Measurements from ENCODE around the gene EIF4H.
"Not testable (repeated sequence)": the region's sequence is repeated elsewhere in the genome, so short reads cannot be mapped to it uniquely, and the experiment has no call there.

Gene EIF4H

DNA sequence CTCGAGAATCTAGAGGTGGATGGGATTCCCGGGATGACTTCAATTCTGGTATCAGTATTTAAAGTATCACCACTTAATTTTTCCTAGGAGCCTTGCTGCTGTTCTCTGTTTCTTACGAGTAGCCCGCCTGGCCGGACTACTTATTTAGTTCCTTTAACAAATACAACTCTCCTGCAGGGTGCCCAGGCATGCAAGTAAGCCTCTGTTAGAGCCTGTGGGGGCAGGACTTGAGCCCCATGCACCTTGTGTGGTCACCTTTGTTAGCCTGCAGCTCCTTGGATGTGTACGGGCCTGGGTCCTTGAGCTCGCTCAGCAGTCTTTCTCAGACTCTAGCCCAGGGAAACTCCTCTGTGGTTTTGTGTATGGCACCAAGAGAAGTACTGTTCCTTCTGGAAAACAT lies 16.1 kb downstream of the EIF4H start:
- DNase-seq (ENCODE audit: low read depth): no peak
- TF ChIP-seq, protein P1, sequence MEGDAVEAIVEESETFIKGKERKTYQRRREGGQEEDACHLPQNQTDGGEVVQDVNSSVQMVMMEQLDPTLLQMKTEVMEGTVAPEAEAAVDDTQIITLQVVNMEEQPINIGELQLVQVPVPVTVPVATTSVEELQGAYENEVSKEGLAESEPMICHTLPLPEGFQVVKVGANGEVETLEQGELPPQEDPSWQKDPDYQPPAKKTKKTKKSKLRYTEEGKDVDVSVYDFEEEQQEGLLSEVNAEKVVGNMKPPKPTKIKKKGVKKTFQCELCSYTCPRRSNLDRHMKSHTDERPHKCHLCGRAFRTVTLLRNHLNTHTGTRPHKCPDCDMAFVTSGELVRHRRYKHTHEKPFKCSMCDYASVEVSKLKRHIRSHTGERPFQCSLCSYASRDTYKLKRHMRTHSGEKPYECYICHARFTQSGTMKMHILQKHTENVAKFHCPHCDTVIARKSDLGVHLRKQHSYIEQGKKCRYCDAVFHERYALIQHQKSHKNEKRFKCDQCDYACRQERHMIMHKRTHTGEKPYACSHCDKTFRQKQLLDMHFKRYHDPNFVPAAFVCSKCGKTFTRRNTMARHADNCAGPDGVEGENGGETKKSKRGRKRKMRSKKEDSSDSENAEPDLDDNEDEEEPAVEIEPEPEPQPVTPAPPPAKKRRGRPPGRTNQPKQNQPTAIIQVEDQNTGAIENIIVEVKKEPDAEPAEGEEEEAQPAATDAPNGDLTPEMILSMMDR (IDR thresholded peaks at IDR 0.05; ENCODE audit: low read depth, low read length, missing control alignments): no peak
- no peak overlapping the region for H3K4me3 ChIP-seq (ENCODE audit: low read depth, low read length)

DNA sequence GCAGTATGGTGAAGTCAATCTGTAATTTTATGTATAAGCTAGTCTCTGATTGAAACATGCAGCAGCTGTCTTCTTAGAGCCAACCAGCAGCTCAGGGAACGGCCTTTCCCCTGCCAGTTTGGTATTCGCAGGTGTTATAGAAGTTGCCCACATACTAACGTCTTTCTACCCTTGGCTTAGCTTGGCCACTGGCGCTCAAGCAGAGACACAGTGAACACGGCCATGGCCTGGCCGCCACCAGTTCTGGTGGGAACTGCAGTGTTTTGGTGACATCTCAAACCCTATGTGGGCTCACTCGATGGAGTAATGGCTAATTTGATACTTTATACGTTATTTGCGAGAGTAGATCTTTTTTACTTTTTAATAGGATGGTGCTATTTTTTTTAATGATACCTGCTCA lies 17.1 kb downstream of the EIF4H start:
- TF ChIP-seq, protein P1 (IDR thresholded peaks at IDR 0.05; ENCODE audit: low read depth, low read length, missing control alignments): no peak
- DNase-seq (ENCODE audit: low read depth): no peak
- no peak overlapping the region for H3K4me3 ChIP-seq (ENCODE audit: low read depth, low read length)

DNA sequence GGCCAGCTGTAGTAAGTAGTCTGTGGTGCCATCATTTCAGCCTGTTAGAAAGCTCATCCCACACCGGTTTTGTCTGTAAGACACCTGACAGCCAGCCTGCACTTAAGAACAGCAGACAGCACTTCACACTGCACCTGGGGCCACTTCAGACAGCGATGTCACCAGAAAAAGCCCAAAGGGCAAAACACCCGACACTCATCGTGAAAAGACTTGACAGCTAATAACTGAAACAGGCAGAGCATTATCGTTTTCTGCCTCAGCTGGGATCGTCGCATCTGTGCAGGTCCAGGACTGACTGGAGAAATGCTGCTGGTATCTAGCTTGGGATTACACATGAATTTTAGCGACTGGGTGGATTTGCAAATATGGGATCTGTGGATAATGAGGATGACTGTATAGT lies 18.9 kb downstream of the EIF4H start:
- TF ChIP-seq, protein P1 (IDR thresholded peaks at IDR 0.05; ENCODE audit: low read depth, low read length, missing control alignments): no peak
- H3K4me3 ChIP-seq (ENCODE audit: low read depth, low read length): no peak overlapping the region
- no peak for DNase-seq (ENCODE audit: low read depth)

DNA sequence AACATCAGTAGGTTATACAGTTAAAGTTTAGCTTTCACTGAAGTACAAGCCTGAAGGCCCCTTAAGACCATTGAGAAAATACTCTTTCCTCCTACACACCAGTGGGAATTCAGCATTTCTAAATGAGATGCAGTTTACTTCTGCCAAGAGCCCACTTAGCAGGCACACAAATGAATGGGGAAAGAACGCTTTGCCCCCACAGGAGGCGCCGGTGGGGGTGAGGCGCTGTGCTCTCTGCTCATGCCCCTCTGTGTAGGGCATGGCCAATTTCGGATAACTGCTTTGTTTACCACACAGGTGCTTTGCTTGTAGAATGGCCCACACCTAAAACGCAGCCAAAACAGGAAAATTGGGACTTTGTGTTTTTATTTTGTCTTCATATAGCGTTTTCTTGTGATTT lies 19.8 kb downstream of the EIF4H start:
- no peak for DNase-seq (ENCODE audit: low read depth)
- no peak overlapping the region for H3K4me3 ChIP-seq (ENCODE audit: low read depth, low read length)
- TF ChIP-seq, protein P1 (IDR thresholded peaks at IDR 0.05; ENCODE audit: low read depth, low read length, missing control alignments): no peak

DNA sequence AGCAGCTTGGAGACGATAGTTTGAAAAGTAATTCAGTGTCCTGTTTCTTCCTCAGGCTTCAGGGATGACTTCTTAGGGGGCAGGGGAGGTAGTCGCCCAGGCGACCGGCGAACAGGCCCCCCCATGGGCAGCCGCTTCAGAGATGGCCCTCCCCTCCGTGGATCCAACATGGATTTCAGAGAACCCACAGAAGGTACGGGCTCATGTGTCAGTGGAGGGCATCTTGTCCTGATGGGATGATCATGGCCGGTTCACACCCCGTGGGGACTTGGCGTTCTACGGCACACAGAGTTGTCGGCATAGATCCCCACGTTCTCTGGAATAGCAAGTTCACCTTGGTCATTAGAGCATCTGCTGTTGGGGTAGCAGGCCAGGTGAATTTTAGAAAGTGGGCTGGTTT lies 20.5 kb downstream of the EIF4H start:
- TF ChIP-seq, protein P1 (IDR thresholded peaks at IDR 0.05; ENCODE audit: low read depth, low read length, missing control alignments): no peak
- no peak for DNase-seq (ENCODE audit: low read depth)

DNA sequence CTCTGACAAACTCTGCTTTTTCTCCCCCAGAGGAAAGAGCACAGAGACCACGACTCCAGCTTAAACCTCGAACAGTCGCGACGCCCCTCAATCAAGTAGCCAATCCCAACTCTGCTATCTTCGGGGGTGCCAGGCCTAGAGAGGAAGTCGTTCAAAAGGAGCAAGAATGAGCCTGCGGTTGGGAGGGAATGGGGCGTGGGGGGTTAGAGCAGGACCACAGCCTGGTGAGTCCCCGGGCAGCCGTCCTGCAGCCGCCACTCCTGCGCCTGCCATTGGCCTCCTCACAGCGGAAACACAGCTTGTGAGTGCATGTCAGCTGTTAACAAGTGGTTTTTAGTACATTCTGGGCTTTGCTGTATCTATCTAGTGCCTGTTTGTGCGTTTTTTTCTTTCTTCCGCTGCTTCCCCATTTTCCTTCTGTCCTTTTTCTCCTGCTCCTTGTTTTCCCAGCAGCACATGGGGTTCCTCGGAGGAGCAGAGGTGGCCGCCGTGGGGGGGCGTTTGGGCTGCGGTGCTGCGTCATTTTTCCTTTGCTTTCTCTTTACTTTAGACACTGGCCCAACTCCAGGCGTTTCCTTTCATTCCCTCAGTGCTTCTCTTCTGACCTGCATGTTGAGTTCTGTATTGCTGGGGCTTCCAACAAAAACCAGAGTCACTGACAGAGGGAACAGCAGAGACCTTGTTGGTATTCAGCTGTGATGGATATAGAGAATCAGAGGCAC lies 21.1 kb downstream of the EIF4H start:
- not testable (repeated sequence) for DNase-seq (ENCODE audit: low read depth); H3K4me3 ChIP-seq (ENCODE audit: low read depth, low read length)

More for the DNA sequence above, 20.5 kb downstream of the EIF4H start:
- no peak overlapping the region for H3K4me3 ChIP-seq (ENCODE audit: low read depth, low read length)

DNA sequence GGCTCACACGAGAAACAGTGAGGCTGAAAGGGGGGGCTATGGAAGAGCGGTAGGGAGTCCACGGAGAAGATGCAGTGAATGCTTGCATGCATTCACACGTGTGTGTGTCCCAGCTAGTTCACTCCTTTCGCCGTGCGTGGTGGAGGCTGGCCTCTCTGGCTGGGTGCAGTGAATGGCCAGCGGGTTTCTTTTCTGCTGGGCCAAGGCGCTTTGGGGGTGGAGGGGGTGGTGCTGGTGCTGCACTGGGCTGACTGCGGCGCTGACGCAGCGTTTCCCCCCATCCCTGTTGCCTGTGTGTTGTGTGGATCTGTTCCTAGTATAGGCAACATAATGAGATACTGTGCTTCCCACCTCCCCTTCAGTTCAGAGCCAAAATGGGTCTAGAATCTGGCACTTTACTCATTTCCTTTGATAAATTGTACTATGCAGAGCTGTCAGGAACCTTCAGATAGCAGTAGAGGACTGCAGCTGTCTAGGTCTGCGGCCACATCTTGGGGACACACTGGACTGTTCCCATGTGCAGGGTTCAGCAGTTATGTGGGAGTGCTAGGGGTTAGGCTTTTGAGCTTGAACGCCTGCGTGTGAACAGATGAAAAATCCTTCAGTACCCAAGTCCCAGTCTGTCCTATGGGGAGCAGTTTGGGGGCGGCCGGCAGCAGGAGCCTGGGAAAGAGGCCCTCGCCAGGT lies 22.0 kb downstream of the EIF4H start:
- H3K4me3 ChIP-seq (ENCODE audit: low read depth, low read length); DNase-seq (ENCODE audit: low read depth): not testable (repeated sequence)
